Cardiac fibroblast (primary cell): ENCODE measurements around the gene COMP.

ENCODE experiments used
- DNase-seq, 2 donors: peaks; one replicate each; pipeline versions ENCODE4 v3.0.0 to v3.0.0-alpha.2; 2010; ENCODE audit warnings: low read depth in 2 of 2
- H3K4me3 ChIP-seq, 2 donors: replicated peaks in 1 of 2; 1 replicate in 1 of 2; 2 replicates in 1 of 2; pipeline ENCODE4 v1.5.1; 2011; ENCODE audit warnings: low read depth in 2 of 2, low read length in 2 of 2, mild to moderate bottlenecking in 2 of 2, moderate library complexity in 1 of 2
- CTCF ChIP-seq: IDR thresholded peaks from one replicate; pipeline ENCODE4 v1.5.1; 2011; ENCODE audit warnings: low read depth, mild to moderate bottlenecking, low read length, inconsistent platforms

COMP gene

GRCh38 chr19:18774107-18774506 lies 17.0 kb downstream of the COMP start:
- no peak for TF ChIP-seq CTCF
- no peak for DNase-seq
- H3K4me3 ChIP-seq = no peak overlapping the region

GRCh38 chr19:18773682-18774081 lies 17.4 kb downstream of the COMP start:
- no peak overlapping the region for H3K4me3 ChIP-seq
- DNase-seq = no peak
- TF ChIP-seq CTCF = no peak

- no peak overlapping the region for H3K4me3 ChIP-seq
These were observed 18.2 kb downstream of the COMP start for GRCh38 chr19:18772620-18773587.

GRCh38 chr19:18771328-18772242 lies 19.5 kb downstream of the COMP start:
- peak; percentile 15 for TF ChIP-seq CTCF

More at GRCh38 chr19:18772620-18773587, 18.2 kb downstream of the COMP start:
- no peak for DNase-seq
- TF ChIP-seq CTCF = no peak

GRCh38 chr19:18770663-18771327 lies 20.3 kb downstream of the COMP start:
- no peak for TF ChIP-seq CTCF
- no peak for DNase-seq
- no peak overlapping the region for H3K4me3 ChIP-seq

More at GRCh38 chr19:18771328-18772242, 19.5 kb downstream of the COMP start:
- no peak overlapping the region for H3K4me3 ChIP-seq
- DNase-seq = no peak

GRCh38 chr19:18769989-18770528 lies 21.0 kb downstream of the COMP start:
- DNase-seq = no peak
- no peak overlapping the region for H3K4me3 ChIP-seq
- no peak for TF ChIP-seq CTCF
